Activated naive CD8-positive, alpha-beta T cell (primary cell): Measurements from ENCODE around the gene SYNE3.

Experiments used
- H3K27ac Mint-ChIP-seq: one replicate; pipeline ENCODE4 v1.8.0; 2021; ENCODE audit warnings: mixed read lengths
- H3K27me3 Mint-ChIP-seq: one replicate; pipeline ENCODE4 v1.8.0; 2021; ENCODE audit warnings: mixed read lengths
- H3K36me3 Mint-ChIP-seq: one replicate; pipeline ENCODE4 v1.8.0; 2021; ENCODE audit warnings: mixed read lengths
- H3K4me1 Mint-ChIP-seq: one replicate; pipeline ENCODE4 v1.8.0; 2021; ENCODE audit warnings: low read depth, mixed read lengths
- H3K4me3 Mint-ChIP-seq: one replicate; pipeline ENCODE4 v1.8.0; 2021; ENCODE audit warnings: mild to moderate bottlenecking, mixed read lengths
- H3K9me3 Mint-ChIP-seq: one replicate; pipeline ENCODE4 v1.8.0; 2021; ENCODE audit warnings: low read depth, mixed read lengths

SYNE3 gene, protein sequence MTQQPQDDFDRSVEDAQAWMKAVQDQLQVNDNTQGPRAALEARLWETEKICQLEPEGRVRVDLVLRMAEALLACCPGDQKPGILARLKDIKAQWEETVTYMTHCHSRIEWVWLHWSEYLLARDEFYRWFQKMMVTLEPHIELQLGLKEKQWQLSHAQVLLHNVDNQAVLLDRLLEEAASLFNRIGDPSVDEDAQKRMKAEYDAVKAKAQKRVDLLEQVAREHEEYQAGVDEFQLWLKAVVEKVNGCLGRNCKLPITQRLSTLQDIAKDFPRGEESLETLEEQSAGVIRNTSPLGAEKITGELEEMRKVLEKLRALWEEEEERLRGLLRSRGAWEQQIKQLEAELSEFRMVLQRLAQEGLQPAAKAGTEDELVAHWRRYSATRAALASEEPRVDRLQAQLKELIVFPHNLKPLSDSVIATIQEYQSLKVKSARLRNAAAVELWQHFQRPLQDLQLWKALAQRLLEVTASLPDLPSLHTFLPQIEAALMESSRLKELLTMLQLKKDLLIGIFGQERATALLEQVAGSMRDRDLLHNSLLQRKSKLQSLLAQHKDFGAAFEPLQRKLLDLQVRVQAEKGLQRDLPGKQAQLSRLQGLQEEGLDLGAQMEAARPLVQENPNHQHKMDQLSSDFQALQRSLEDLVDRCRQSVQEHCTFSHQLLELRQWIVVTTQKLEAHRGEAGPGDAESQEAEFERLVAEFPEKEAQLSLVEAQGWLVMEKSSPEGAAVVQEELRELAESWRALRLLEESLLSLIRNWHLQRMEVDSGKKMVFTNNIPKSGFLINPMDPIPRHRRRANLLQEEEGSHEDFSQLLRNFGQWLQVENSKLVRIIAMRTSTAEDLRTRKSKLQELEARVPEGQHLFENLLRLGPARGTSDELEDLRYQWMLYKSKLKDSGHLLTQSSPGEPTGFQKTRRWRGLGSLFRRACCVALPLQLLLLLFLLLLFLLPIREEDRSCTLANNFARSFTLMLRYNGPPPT

DNA sequence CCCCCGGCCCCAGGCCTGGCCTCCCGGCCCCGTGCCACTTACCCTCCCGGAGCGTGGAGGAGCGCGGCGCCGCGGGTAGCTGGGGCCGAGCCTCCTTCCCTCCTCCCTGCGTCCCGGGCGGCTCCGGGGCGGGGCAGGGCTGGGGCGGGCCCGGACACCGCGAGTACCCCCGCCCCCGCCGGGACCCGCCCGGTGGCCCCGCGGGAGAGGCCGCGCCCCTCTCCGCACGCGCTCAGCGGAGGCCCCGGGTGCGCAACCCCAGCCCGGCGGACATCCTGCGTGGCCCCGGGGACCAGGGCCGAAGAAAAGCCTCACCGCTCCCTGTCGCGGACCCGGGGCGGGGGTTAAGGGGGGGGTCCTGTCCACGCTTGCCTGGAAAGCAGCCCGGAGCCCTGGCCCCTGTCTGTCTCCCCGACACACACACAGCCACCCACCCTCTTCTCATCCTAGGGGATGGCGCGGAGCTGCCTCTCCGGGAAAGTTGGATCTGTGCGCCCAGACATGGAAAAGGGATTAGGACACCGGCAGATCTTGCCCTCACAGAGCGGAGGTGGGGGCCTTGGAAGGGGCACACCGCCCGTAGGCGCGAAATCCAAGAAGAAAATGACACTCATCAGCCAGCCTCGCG, at the start of gene SYNE3:
Gene SYNE3 (minus strand): TSS at position 97 of the 628 bp plus-strand sequence. CDS start 40,829 bp downstream, outside the sequence.
- H3K4me1 Mint-ChIP-seq = peaks cover 68% of the 10 kb centered on the region
- no peaks in the 10 kb centered on the region for H3K27me3 Mint-ChIP-seq
- H3K36me3 Mint-ChIP-seq = no peaks in the 10 kb centered on the region

DNA sequence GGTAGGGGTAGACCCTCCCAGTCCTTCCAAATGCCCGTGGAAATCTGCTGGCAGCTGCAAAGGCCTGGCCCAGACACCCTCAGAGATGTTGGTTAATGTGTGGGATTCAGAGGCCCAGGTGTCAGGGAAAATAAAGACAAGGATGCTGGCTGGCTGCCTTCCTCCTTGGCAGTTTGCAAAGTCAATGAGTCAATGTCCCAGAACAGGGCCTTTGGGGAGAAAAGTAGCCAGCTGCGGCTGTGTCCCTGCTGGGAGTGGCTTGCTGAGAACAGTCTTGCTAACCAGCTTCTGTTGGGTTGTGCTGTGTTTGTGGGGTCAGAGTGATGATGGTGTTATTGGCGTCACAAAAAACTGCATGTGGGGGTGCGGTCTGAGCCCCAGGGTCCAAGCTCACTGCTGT, 47.6 kb upstream of the SYNE3 start:
- H3K27ac Mint-ChIP-seq = no peak overlapping the region
- peaks cover 3% of the 10 kb centered on the region for H3K4me1 Mint-ChIP-seq
- no peaks in the 10 kb centered on the region for H3K9me3 Mint-ChIP-seq
- H3K36me3 Mint-ChIP-seq = no peaks in the 10 kb centered on the region
- H3K27me3 Mint-ChIP-seq = peaks cover 5% of the 10 kb centered on the region
- no peak overlapping the region for H3K4me3 Mint-ChIP-seq

More for the DNA sequence above, at the start of gene SYNE3:
- Mint-ChIP-seq H3K27ac (peak within 1 kb of the TSS; percentile 97), H3K9me3 (no peaks in the 10 kb centered on the region), H3K4me3 (peak within 1 kb of the TSS; percentile 88)

DNA sequence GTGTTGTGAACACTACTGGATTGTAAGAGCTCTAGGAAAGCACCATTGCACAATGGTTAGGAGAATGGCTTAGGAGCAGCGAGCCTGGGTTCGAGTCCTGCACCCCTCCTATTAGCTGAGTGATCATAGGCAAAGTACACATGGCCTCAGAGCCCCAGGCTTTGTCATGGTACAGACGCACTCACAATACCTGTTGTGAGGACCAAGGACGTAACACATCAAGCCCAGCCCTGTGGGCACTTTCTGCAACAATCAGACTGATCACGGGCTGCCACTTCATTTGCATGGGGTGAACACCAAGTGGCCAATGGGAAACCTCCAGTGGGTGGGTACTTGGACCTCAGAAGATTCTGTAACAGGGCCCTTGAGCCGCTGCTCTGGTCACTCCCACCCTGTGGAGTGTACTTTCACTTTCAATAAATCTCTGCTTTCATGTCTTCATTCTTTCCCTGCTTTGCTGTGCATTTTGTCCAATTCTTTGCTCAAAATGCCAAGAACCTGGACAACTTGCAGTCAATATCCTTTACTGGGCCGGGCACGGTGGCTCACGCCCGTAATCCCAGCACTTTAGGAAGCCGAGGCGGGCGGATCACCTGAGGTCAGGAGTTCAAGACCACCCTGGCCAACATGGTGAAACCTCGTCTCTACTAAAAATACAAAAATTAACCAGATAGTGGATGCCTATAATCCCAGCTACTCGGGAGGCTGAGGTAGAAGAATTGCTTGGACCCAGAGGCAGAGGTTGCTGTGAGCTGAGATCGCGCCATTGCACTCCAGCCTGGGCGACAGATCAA, 46.6 kb upstream of the SYNE3 start:
- Mint-ChIP-seq H3K27ac (no peak overlapping the region), H3K4me3 (no peak overlapping the region), H3K36me3 (no peaks in the 10 kb centered on the region), H3K27me3 (peaks cover 5% of the 10 kb centered on the region), H3K4me1 (peaks cover 3% of the 10 kb centered on the region), H3K9me3 (no peaks in the 10 kb centered on the region)

DNA sequence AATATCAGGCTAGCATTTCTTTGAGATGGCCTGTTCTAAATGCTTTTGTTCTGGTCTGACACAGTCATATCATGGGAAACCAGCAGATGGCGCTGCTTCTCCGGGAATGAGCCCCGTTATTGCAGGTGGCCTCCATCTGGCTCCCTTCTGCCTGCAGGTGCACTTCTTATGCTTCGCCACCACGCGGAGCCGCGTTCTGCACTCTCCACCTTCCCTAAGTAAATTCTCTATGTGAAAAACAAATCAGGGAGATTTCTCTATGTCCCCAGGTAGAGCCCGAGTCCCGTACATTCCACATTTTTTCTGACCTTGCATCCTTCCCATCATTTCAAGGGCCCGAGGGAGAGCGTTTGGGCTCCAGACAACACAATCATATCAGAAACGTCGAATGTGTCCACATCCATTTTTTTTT, 44.6 kb upstream of the SYNE3 start:
- Mint-ChIP-seq H3K9me3 (no peaks in the 10 kb centered on the region), H3K4me1 (peaks cover 3% of the 10 kb centered on the region), H3K27me3 (peaks cover 5% of the 10 kb centered on the region), H3K36me3 (no peaks in the 10 kb centered on the region), H3K27ac (no peak overlapping the region), H3K4me3 (no peak overlapping the region)

DNA sequence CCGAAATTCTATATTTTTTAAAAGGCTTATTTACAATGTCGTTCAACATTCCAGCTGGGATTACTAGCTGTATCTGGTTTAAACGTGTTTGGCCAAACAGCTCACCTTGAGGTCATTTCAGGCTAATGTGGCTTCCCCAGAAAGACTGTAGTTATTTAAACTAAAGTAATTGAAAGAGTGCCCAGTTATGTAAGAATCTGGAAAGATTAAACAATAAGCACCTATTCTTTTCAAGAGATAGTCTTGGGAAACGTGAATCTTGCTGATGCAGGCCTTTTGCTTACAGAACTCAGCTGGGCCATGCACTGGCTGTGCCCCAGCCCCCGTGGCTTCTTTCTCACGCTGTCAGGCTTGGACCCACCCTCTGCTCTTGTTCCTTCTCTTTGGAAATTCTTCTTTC, 42.8 kb upstream of the SYNE3 start:
- no peaks in the 10 kb centered on the region for H3K9me3 Mint-ChIP-seq
- H3K4me3 Mint-ChIP-seq = no peak overlapping the region
- peaks cover 5% of the 10 kb centered on the region for H3K27me3 Mint-ChIP-seq
- H3K4me1 Mint-ChIP-seq = peaks cover 3% of the 10 kb centered on the region
- H3K27ac Mint-ChIP-seq = no peak overlapping the region
- H3K36me3 Mint-ChIP-seq = no peaks in the 10 kb centered on the region

DNA sequence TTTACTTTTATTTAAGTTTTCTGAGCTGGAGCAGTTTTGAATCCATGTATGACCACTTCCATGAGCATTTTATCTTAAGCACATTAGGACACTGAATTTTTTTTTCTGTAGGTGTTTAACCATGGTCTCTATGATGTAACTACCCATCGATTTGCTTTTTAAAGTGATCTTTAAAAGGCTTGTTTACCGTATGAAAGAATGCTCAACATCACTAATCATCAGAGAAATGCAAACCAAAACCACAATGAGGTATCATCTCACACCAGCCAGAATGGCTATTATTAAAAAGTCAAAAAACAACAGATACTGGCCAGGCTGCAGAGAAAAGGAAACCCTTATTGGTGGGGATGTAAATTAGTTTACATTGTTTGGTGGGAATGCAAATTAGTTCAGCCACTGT, 41.4 kb upstream of the SYNE3 start:
- no peaks in the 10 kb centered on the region for H3K9me3 Mint-ChIP-seq
- H3K4me3 Mint-ChIP-seq = no peak overlapping the region
- H3K36me3 Mint-ChIP-seq = no peaks in the 10 kb centered on the region
- peaks cover 3% of the 10 kb centered on the region for H3K4me1 Mint-ChIP-seq
- H3K27ac Mint-ChIP-seq = no peak overlapping the region
- peaks cover 5% of the 10 kb centered on the region for H3K27me3 Mint-ChIP-seq

DNA sequence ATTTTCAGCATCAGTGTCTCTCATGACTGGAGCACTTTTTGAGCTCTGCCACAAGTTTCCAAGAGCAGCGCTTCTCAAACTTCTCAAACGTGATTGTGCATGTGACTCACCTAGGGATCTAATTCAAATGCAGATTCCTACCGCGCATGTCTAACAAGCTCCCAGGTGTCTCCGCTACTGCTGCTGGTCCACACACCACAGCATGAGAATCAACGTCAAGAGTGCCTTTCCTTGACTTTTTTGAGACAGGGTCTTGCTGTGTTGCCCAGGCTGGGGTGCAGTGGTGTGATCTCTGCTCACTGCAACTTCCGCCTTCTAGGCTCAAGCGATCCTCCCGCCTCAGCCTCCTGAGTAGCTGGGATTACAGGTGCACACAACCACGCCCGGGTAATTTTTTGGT, 40.8 kb upstream of the SYNE3 start:
- H3K4me3 Mint-ChIP-seq = no peak overlapping the region
- H3K36me3 Mint-ChIP-seq = no peaks in the 10 kb centered on the region
- no peak overlapping the region for H3K27ac Mint-ChIP-seq
- peaks cover 5% of the 10 kb centered on the region for H3K27me3 Mint-ChIP-seq
- no peaks in the 10 kb centered on the region for H3K9me3 Mint-ChIP-seq
- peaks cover 3% of the 10 kb centered on the region for H3K4me1 Mint-ChIP-seq

DNA sequence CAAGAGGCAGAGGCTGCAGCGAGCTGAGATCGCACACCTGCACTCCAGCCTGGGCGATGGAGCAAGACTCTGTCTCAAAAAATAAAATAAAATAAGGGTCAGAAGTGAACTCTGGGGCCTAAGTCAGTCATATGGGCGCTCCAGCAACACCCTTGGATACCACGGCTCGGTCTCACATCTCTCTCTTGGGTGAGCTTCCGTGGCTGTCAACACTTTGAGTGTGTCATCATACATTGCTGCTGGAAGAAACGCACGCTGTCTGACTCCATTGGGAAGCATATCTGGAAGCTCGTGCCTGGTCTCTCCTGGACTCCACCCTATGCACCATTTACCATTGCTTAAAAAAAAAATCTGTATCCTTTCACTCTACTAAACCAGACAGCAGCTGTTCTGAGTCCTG, 38.6 kb upstream of the SYNE3 start:
- H3K27ac Mint-ChIP-seq = no peak overlapping the region
- no peaks in the 10 kb centered on the region for H3K27me3 Mint-ChIP-seq
- H3K4me3 Mint-ChIP-seq = no peak overlapping the region
- no peaks in the 10 kb centered on the region for H3K9me3 Mint-ChIP-seq
- no peaks in the 10 kb centered on the region for H3K36me3 Mint-ChIP-seq
- no peaks in the 10 kb centered on the region for H3K4me1 Mint-ChIP-seq

DNA sequence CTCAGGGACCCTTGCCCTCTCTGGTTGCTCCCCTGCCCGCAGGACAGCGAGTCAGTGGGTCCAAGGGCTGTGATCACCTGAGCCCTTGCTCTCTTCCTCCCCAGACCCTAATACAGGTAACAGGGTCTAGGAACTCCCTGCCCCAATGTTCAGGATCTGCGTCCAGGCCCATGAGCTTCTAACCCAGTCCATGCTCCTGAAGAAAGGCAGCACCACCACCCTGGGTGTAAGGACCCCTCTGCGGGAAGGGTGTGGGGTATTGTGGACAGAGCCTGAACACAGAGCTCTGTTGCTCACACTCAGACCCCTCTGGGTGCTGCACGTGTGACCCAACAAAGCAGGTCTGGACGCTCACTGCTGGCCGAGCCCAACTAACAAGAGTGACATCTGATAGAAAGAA, 36.7 kb upstream of the SYNE3 start:
- Mint-ChIP-seq H3K27me3 (no peaks in the 10 kb centered on the region), H3K4me1 (no peaks in the 10 kb centered on the region), H3K27ac (no peak overlapping the region)

DNA sequence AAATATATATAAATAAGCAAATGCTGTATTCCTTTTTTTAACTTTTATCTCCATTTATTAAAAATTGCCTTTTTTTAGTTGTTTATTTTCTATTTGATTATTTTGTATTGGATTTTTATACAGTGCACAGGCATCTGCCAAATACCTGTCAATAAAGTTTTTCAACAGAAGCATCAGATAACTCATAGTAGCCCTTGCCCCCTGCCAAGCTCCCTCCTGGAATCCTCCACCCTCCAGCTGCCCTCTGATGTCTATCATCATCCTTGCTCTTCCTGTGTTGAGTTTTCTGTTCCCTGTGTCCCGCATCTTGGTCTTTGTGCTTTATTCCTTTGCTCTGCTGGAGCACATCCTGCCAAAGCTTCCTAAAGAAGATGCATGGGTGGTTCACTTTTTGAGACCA, 35.0 kb upstream of the SYNE3 start:
- peaks cover 7% of the 10 kb centered on the region for H3K36me3 Mint-ChIP-seq
- H3K9me3 Mint-ChIP-seq = no peaks in the 10 kb centered on the region
- H3K4me1 Mint-ChIP-seq = no peaks in the 10 kb centered on the region
- H3K27ac Mint-ChIP-seq = no peak overlapping the region
- no peaks in the 10 kb centered on the region for H3K27me3 Mint-ChIP-seq
- H3K4me3 Mint-ChIP-seq = no peak overlapping the region

More for the DNA sequence above, 36.7 kb upstream of the SYNE3 start:
- no peak overlapping the region for H3K4me3 Mint-ChIP-seq
- H3K36me3 Mint-ChIP-seq = peaks cover 5% of the 10 kb centered on the region
- H3K9me3 Mint-ChIP-seq = no peaks in the 10 kb centered on the region

DNA sequence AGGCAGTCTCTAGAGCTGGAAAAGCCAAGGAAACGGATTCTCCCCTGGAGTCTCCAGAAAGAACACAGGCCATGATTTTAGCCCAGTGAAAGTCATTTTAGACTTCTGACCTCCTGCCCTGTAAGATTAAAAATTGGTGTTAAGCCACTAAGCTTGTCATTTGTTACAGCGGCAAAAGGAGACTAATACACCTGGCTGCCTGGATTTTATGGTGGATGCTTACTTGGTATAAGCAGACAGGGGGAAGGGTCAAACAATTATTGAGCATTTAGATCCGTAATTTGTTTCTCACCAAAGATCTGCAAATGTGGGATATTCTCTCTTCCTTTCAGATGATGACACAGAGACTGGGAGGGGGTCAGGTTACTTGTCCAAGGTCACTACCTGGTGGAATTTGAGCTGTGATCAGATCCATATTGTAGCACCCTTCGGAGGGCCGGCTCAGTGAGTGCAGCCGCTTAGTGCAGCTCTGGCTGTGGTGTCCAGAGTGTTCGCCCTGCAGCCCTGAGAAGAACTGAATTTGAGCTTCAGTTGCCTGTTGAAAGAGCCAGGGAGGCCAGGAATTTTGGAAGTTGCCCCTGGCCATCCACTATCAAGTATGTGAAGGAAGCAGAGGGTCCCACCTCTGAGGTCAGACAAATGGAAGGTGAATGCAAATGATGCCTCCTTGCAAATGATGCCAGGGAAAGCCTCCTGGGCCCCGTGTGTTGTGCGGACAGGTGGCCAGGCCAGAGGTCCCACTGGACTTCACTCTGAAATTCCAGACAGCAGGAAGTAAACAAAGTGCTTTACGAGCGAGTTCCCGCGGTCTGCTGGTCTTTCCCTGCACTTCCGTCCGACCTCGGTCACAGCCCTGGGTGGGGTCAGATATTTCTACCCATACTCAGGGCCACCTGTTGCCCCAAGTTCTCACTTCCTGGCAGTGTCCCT, 33.5 kb upstream of the SYNE3 start:
- H3K27ac Mint-ChIP-seq = no peak overlapping the region
- no peak overlapping the region for H3K4me3 Mint-ChIP-seq
- H3K27me3 Mint-ChIP-seq = no peaks in the 10 kb centered on the region
- H3K4me1 Mint-ChIP-seq = peaks cover 9% of the 10 kb centered on the region
- H3K9me3 Mint-ChIP-seq = no peaks in the 10 kb centered on the region
- peaks cover 7% of the 10 kb centered on the region for H3K36me3 Mint-ChIP-seq

DNA sequence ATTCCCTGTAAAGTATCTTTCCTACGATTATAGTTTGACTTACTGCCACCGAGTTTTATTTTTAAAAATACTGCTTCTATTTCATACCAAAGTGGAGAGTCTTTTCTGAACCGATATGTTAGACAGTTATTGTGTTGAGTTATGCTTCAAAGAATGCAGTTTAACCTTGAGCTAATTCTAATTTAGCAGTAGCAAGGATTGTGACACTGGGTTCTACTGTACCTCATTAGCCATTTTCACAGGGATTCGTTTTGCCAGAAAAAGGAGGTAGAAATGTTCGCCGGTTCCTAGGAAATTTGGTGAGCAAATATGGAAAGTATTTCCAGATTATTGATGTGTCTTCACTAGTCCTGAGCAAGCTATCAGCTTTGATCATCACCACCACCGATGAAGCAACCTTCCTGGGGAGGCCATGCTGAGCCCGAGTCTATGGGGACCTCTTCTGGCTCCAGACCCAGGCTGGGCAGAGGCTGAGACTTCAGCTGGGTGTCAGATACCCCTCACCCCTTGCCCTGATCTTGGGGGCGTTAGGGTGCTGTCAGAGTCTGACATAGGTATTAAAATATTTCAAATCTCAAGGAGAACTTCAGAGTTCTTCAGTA, 32.0 kb upstream of the SYNE3 start:
- Mint-ChIP-seq H3K4me3 (no peak overlapping the region), H3K36me3 (peaks cover 11% of the 10 kb centered on the region), H3K27me3 (no peaks in the 10 kb centered on the region), H3K27ac (no peak overlapping the region), H3K9me3 (no peaks in the 10 kb centered on the region), H3K4me1 (peaks cover 13% of the 10 kb centered on the region)

DNA sequence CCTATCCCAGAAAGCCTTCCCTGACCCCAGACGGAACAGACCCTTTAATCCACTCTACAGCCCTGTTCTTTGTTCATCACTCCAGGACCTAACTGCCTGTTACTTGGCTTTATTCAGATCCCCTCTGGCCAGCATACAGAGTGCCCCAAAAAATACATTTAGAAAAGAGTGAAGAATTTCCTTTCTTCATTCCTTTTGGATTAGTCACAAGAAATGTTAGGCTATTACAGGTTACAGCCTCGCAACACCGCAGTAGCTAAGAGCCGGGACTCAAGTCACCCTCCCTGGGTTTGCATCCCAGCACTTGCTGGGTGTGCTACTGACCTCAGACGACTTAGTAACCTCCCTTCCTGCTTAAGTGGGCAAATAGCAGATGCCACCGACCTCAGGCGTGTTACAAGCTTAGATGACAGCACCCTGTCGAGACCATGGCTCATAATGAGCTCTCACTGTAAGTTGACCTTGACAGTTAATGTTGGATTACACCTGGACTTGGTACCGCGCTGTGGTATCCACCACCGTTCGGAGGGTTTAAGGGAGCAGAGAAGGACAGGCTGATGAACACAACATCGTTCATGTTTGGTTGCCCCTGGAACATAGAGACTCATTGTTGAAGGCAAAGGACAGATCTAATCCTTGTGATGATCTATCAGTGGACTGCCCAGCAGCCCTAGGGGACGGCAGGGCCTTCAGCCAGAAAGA, 31.3 kb upstream of the SYNE3 start:
- no peaks in the 10 kb centered on the region for H3K27me3 Mint-ChIP-seq
- no peak overlapping the region for H3K27ac Mint-ChIP-seq
- no peaks in the 10 kb centered on the region for H3K9me3 Mint-ChIP-seq
- H3K4me3 Mint-ChIP-seq = no peak overlapping the region
- peaks cover 13% of the 10 kb centered on the region for H3K4me1 Mint-ChIP-seq
- peaks cover 11% of the 10 kb centered on the region for H3K36me3 Mint-ChIP-seq
